Body of pancreas (tissue), 4 donors: ENCODE measurements around the gene ARID1A. TPM values are rescaled to one million over a fixed set of nuclear protein-coding genes. Genes with fewer than 3 reads are reported as not detected.

Source experiments
- ATAC-seq: fragments of 150-250 bp; one replicate; pipeline ENCODE4 v1.9.1; 2016
- DNase-seq, 4 donors: peaks; one replicate each; pipeline ENCODE4 v3.0.0-alpha.2; 2019
- H3K27ac ChIP-seq, 4 donors: fragments of 200-600 bp; sonication (generic); 1 replicate in 3 of 4; 2 replicates in 1 of 4; pipeline versions ENCODE4 v1.5.1 to v1.6.1; 2016 to 2019; ENCODE audit warnings: mild to moderate bottlenecking in 1 of 4, mixed read lengths in 1 of 4, moderate library complexity in 1 of 4
- H3K27me3 ChIP-seq, 2 donors: fragments of 200-600 bp; sonication (generic); one replicate each; pipeline ENCODE4 v1.6.0; 2016; ENCODE audit warnings: mild to moderate bottlenecking in 1 of 2
- H3K36me3 ChIP-seq, 2 donors: fragments of 200-600 bp; sonication (generic); replicated peaks in 1 of 2; 2 replicates each; pipeline ENCODE4 v1.5.1; 2016; ENCODE audit warnings: low read depth in 2 of 2; ENCODE audit not compliant: insufficient read depth in 1 of 2
- H3K4me1 ChIP-seq: fragments of 200-600 bp; sonication (generic); one replicate; pipeline ENCODE4 v1.6.0; 2016
- H3K4me3 ChIP-seq, 2 donors: fragments of 200-600 bp; sonication (generic); 1 replicate in 1 of 2; 2 replicates in 1 of 2; pipeline ENCODE4 v1.5.1; 2016 to 2019
- H3K9me3 ChIP-seq, 3 donors: fragments of 200-600 bp; sonication (generic); 1 replicate in 2 of 3; 2 replicates in 1 of 3; pipeline ENCODE4 v1.5.1; 2016
- POLR2A ChIP-seq, 3 donors: fragments of 450-650 bp; IDR thresholded peaks; one replicate each; pipeline ENCODE4 v1.6.1; 2016; ENCODE audit warnings: antibody characterized with exemption in 3 of 3, mild to moderate bottlenecking in 2 of 3
- WGBS, 2 donors: methylation state at CpG; one replicate each; pipeline ENCODE4 v1.1.5; 2017; 5-methylcytosine and 5-hydroxymethylcytosine counted together
- intact Hi-C: fragments of 100-400 bp; cut with DNase I; formaldehyde crosslinking; loops from one replicate; pipeline ENCODE4 v1.15.1; 2023
- small RNA-seq: library from RNA; depleted of rRNA; stranded (forward); fragments of <200 nt; gene quantifications from one replicate; pipeline ENCODE3, GENCODE V24; 2016
- total RNA-seq, 2 donors: library from RNA; depleted of rRNA; stranded (reverse); fragments of >200 nt; gene quantifications; one replicate each; pipeline ENCODE4 v1.1.0, GENCODE V29; 2016
- TF ChIP-seq, protein P1 (sequence below), 7 experiments: fragments of 450-650 bp in 4 of 7; fragments of 200-600 bp in 3 of 7; sonication (generic) in 3 of 7; IDR thresholded peaks; one replicate each; pipeline ENCODE4 v1.5.1; 2016 to 2019; ENCODE audit warnings: antibody characterized with exemption in 7 of 7

The ARID1A gene
- total RNA-seq, 2 donors from 2014 or later = 23.7 to 25.9 TPM

DNA sequence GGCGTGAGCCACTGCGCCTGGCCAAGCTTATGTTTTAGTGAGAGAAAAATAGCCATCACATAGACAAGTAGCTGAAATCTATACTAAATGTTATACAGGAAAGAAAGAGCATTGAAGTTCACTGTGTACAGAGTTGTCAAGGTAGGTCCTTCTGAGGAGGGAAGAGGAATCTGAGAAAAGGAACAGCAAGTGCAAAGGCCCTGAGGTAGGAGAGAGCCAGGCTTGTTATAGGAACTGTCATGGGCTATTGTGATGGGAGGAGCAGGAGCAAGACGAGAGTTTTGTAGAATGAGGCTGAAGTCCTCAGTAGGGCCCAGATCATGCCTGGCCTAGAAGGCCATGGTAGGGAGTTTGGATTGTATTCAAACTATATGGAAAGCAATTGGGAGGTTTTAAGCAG lies 135.2 kb downstream of the ARID1A start:
- Histone ChIP-seq H3K36me3 (peaks cover 0 to 12% of the 10 kb centered on the region in 2 donors), H3K4me1 (peaks cover 33% of the 10 kb centered on the region), H3K4me3 (no peak overlapping the region), H3K27me3 (no peaks in the 10 kb centered on the region), H3K9me3 (no peaks in the 10 kb centered on the region), H3K27ac (no peak overlapping the region)
- 91 to 94% methylated on average over 3 of the region's 3 CpGs for WGBS, 2 donors
- intact Hi-C loops = no loop called here
- DNase-seq (no peak), ATAC-seq (no peak)
- TF ChIP-seq, protein P1, sequence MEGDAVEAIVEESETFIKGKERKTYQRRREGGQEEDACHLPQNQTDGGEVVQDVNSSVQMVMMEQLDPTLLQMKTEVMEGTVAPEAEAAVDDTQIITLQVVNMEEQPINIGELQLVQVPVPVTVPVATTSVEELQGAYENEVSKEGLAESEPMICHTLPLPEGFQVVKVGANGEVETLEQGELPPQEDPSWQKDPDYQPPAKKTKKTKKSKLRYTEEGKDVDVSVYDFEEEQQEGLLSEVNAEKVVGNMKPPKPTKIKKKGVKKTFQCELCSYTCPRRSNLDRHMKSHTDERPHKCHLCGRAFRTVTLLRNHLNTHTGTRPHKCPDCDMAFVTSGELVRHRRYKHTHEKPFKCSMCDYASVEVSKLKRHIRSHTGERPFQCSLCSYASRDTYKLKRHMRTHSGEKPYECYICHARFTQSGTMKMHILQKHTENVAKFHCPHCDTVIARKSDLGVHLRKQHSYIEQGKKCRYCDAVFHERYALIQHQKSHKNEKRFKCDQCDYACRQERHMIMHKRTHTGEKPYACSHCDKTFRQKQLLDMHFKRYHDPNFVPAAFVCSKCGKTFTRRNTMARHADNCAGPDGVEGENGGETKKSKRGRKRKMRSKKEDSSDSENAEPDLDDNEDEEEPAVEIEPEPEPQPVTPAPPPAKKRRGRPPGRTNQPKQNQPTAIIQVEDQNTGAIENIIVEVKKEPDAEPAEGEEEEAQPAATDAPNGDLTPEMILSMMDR (IDR thresholded peaks at IDR 0.05) = no peak
- TF ChIP-seq POLR2A (IDR thresholded peaks at IDR 0.05) = no peak

Small RNAs within 50 kb of the gene (small RNA-seq; reads per million reads assigned to genes)
- not detected for gene AL627082.1
- gene RN7SL165P = not detected

Other genes with a start within 250 kb of the ARID1A start
- gene HMGN2, start 223.6 kb upstream of the ARID1A start, total RNA-seq = 100 to 1,000 TPM in 1 of 2 donors, 10 to 100 TPM in 1; 75.8 to 120 TPM
- gene RPS6KA1, start 166.3 kb upstream of the ARID1A start, total RNA-seq = 10 to 100 TPM; 20.1 to 30.4 TPM
- 10 to 100 TPM; 10.9 to 14.2 TPM for gene PIGV, start 91.9 kb downstream of the ARID1A start, total RNA-seq
- 1 to 10 TPM; 4.6 to 5.7 TPM for gene ZDHHC18, start 130.7 kb downstream of the ARID1A start, total RNA-seq
- 1 to 10 TPM in 1 of 2 donors, under 1 TPM in 1; 0.66 to 1.6 TPM for gene SFN, start 167.1 kb downstream of the ARID1A start, total RNA-seq
- gene GPN2, start 194.3 kb downstream of the ARID1A start, total RNA-seq = 10 to 100 TPM in 1 of 2 donors, 1 to 10 TPM in 1; 8.8 to 21.4 TPM
- gene GPATCH3, start 204.5 kb downstream of the ARID1A start, total RNA-seq = 10 to 100 TPM in 1 of 2 donors, 1 to 10 TPM in 1; 4.9 to 19.4 TPM
- gene NR0B2, start 218.0 kb downstream of the ARID1A start, total RNA-seq = 10 to 100 TPM; 19.8 to 34.8 TPM
- gene NUDC, start 225.7 kb downstream of the ARID1A start, total RNA-seq = 10 to 100 TPM; 31.3 to 33.2 TPM